DMS153 treated with DMSO at 0.1 percent for 48 hours (cell line): ENCODE results near the gene PLPPR1.
A peak's percentile ranks its signal among the peaks of the same experiment; 100 is the strongest.
"Not testable (repeated sequence)": the region's sequence is repeated elsewhere in the genome, so short reads cannot be mapped to it uniquely, and the experiment has no call there.

ENCODE experiments used
- DNase-seq: peaks from one replicate; lab custom pipeline; 2025; ENCODE audit not compliant: unreplicated experiment; lab: John Stamatoyannopoulos, UW

PLPPR1 gene

DNA sequence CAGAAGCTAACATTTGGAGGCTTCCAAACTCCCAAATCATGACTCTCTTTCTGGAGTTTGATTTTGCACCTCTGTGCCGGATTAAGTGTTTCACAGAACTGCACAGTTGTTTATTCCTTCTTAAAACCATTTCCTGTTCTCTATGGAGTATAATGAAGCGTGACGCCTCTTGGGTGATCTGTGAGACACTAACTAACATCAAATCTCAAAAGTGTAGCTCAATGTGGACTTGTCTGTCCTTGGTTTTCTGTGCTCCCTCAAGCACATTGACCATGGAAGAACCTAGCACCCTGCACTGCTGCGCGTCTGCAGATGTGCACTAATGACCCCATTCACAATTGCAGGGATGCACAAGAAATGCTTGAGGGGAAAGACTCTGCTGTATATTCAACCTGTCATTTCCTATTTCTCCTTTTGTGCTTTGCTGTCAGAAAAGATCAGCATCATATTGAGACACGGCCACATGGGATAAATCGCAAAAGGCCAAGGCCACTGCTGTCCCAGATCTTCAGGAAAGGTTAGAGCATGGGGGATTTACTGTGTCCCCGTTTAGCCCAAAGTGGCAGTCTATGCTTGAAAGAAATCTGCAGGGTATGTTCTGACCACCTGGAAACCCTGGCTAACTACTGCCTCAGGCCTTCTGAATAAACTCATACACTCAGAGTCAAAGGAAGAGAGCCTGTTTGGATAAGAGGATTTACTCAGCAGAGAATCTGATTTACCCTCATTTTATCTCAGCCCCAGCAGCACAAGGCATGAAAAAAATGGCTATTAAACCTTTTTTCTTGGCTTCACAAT is 246.6 kb downstream of the PLPPR1 start:
- DNase-seq = no peak

- DNase-seq = no peak
Observed at GRCh38 chr9:101275769-101276250, 247.3 kb downstream of the PLPPR1 start.

GRCh38 chr9:101291043-101291442 is 262.5 kb downstream of the PLPPR1 start:
- DNase-seq = not testable (repeated sequence)

GRCh38 chr9:101299901-101300300 is 271.4 kb downstream of the PLPPR1 start:
- DNase-seq = no peak

GRCh38 chr9:101307051-101307450 is 278.5 kb downstream of the PLPPR1 start:
- DNase-seq = no peak

- no peak for DNase-seq
Observed at GRCh38 chr9:101307524-101308213, 279.1 kb downstream of the PLPPR1 start.

GRCh38 chr9:101309139-101309538 is 280.6 kb downstream of the PLPPR1 start:
- DNase-seq = no peak

GRCh38 chr9:101311191-101311590 is 282.7 kb downstream of the PLPPR1 start:
- DNase-seq = no peak

GRCh38 chr9:101311758-101312420 is 283.4 kb downstream of the PLPPR1 start:
- peak; percentile 70 for DNase-seq

GRCh38 chr9:101312661-101313060 is 284.1 kb downstream of the PLPPR1 start:
- DNase-seq = no peak

- DNase-seq = no peak
Observed at GRCh38 chr9:101315112-101315450, 286.6 kb downstream of the PLPPR1 start.

DNA sequence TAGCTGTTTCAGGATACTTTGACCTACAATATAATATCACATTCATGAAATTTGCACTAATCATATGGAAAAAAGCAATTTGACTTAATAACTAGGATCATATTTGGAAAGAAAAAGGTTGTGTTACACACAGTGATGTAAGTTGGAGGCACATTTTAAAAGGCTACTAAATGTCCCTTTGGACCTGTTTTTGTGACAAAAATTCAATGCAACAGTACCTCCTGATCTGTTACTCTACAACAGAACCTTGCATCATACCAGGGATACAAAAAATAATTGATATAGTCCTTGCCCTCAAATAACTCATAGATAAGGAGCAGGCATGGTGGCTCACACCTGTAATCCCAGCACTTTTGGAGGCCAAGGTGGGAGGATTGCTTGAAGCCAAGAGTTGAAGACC is 289.2 kb downstream of the PLPPR1 start:
- DNase-seq = no peak

DNA sequence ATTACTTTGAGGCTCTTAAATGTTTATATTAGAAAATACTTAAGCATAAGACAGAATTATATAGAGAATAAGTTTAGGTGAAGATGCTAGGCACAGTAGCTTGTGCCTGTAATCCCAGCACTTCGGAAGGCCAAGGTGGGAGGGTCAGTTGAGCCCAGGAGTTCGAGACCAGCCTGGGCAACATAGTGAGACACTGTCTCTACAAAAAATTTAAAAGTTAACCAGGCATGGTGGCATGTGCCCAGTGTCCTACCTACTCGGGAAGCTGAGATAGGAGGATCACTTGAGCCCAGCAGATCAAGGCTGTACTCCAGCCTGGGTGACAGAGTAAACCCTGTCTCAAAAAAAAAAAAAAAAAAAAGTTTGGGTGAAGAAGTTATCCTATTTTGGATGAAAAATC is 294.6 kb downstream of the PLPPR1 start:
- no peak for DNase-seq

DNA sequence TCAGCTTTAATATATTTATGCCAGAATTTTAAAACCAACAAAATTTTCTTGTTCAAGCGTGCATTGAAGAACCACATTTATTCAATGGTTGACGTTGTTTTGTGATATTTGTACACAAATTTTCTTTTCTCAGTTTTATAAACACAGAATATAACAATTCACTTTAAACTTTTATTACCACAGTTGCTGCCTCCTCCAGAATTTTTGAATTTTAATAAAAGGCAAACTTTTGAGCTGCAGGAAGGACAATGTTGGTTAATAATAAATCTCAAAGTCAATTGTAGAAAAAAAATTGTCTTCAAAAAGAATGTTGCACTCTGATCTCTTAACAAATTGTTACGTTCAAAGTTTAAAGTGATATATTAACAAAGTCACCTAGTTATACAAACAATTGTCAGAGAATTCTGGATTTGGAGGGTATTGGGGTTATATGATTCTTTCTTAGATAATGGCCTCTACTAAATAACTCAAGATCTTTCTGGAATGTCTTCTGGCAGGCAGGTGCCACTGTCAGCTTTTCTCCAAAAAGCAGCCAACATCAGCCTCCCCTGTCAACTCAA is 295.8 kb downstream of the PLPPR1 start:
- DNase-seq = no peak

DNA sequence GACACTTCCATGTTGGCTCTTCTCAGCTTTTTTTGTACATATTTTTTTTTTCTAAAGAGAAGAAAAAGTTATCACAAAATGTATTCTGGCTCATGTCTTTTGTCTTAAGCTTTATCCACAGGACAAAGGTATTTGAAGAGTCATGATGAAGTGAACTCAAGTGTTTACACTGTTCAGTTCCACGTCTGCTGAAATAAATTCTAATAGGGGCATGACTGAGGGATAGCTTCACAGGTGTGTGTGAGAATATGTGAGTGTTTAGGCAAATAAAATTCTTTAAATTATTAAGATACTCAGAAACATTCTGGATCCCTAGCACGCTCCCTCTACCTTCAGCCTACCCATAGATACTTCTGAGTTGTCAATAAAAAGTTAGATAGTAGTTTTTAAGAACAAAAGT is 296.5 kb downstream of the PLPPR1 start:
- no peak for DNase-seq

- no peak for DNase-seq
Observed at GRCh38 chr9:101326035-101326434, 297.5 kb downstream of the PLPPR1 start.

GRCh38 chr9:101326501-101326900 is 298.0 kb downstream of the PLPPR1 start:
- peak; percentile 6 for DNase-seq

DNA sequence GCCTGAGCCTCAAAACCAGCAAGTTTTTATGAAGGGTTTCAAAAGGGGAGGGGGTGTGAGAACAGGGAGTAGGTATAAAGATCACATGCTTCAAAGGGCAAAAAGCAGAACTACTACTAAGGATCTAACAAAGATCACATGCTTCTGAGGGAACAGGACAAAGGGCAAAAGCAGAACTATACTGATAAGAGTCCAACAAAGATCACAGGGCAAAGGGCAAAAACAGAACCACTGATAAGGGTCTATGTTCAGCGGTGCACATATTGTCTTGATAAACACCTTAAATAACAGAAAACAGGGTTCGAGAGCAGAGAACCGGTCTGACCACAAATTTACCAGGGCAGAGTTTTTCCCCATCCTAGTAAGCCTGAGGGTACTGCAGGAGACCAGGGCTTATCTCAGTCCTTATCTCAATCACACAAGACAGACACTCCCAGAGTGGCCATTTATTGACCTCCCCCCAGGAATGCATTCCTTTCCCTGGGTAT is 298.9 kb downstream of the PLPPR1 start:
- not testable (repeated sequence) for DNase-seq

- DNase-seq = no peak
Observed at GRCh38 chr9:101332362-101332761, 303.8 kb downstream of the PLPPR1 start.

DNA sequence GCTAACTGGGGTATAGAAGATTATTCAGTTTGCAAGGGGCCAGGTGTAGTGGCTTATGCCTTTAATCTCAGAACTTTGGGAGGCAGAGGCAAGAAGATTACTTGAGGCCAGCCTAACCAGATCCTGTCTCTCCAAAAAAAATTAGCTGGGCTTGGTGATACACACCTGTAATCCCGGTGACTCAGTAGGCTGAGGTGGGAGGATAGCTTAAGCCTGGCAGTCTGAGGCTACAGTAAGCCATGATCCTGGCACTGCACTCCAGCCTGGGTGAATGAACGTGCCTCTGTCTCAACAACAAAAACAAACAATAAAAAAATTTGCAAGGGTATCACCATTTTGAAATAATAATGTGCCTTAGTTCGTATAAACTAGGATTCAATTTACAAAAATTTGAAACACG is 305.0 kb downstream of the PLPPR1 start:
- DNase-seq = no peak

DNA sequence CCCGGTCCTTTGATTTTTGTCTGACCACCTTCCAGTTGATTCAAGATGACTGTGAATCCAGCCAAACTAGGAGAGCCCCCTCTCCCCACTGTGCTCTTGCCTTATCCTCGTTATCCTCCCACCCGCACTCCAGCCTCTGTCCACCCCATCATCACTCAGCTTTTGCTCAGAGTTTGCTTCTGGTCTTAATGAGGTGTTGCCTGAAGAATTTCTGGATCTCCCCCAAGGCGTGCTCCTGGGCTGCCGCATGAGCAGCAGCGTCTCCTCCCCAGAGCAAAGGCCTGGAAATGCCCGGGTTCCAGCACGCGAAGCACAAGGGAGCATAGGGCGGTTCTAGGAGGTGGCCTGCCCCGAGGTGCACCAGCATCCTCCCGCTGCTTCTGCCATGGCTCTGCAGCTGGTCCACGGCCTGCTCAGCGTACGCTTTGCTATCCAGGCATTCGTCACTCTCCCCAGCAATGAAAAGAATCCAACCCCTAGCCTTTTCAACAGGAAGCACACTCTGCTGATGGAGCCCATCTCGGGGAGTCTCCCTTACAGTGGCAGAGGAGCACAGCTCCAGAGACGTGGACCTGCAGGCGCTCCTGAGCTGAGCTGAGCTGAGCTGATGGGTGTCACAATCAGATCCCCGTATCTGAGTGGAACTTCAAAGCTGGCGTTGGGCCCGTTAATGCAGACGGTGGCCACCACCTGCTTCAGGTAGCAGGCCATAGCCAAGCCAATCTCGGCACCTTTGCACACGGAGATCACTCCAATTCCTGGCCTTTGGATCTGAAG is 305.6 kb downstream of the PLPPR1 start:
- no peak for DNase-seq
